ENCODE measurements around the gene DNAH2. TPM values are rescaled to one million over a fixed set of nuclear protein-coding genes. Genes with fewer than 3 reads are reported as not detected.

Gene DNAH2
- total RNA-seq (ENCODE audit: low replicate concordance), result under 0.01 TPM in 1 of 2 replicates, not detected in the other

DNA sequence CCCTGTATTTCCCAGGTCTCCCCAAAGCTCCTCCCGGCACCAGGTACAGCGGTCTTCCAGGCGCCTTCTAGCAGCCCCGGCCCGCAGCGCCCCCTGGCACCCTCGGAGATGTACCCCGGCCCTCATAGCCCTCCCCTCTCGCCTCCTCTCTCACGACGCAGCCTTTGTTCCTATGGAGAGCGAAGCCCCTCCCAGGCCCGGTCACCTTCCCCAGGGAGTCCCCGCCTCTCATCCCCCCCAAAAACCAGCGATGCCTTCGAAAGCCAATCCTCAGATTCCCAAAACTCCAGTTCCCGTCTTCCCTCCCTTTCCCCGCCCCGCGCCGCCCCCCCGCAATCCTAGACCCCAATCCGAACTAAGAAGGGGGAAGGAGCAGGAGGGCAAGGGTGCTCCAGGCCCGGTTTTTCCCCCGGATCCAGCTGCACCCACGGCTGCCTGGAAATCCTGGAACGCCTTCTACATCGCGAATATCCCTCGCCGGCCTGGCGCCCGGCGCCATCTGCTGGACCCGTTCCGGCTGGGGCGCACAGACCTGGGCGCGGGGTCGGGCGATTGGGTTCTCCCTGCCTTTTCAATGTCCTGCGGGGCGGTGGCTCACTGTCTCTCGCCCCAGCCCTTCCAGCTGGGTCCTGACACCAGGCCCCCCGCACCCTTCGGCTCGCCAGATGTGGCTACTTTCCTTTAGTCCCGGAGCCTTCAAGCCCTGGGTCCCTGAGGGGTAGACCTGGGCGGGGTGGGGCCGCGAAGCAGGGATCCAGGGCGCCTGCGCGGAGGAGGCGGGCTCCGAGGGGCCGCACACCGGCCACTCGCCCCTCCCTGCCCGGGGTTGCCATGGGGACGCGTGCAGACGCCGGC is at the start of gene DNAH2:
Gene DNAH2, plus strand, starts transcription at position 844 of the 855 bp plus-strand sequence. CDS start 1,991 bp downstream, outside the sequence.
- TF ChIP-seq, protein P1, sequence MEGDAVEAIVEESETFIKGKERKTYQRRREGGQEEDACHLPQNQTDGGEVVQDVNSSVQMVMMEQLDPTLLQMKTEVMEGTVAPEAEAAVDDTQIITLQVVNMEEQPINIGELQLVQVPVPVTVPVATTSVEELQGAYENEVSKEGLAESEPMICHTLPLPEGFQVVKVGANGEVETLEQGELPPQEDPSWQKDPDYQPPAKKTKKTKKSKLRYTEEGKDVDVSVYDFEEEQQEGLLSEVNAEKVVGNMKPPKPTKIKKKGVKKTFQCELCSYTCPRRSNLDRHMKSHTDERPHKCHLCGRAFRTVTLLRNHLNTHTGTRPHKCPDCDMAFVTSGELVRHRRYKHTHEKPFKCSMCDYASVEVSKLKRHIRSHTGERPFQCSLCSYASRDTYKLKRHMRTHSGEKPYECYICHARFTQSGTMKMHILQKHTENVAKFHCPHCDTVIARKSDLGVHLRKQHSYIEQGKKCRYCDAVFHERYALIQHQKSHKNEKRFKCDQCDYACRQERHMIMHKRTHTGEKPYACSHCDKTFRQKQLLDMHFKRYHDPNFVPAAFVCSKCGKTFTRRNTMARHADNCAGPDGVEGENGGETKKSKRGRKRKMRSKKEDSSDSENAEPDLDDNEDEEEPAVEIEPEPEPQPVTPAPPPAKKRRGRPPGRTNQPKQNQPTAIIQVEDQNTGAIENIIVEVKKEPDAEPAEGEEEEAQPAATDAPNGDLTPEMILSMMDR (IDR thresholded peaks at IDR 0.05; ENCODE audit: insufficient read depth, low read length), result peak; percentile 43
- H3K4me3 ChIP-seq (ENCODE audit: low read depth, low read length), result peak within 1 kb of the TSS; percentile 72
- DNase-seq (ENCODE audit: low read depth), result peak; percentile 91

- TF ChIP-seq, protein P1 (IDR thresholded peaks at IDR 0.05; ENCODE audit: insufficient read depth, low read length), result no peak
- DNase-seq (ENCODE audit: low read depth), result no peak
- H3K4me3 ChIP-seq (ENCODE audit: low read depth, low read length), result no peak overlapping the region
Observed at GRCh38 chr17:7668482-7668881, 49.1 kb upstream of the DNAH2 start.

DNA sequence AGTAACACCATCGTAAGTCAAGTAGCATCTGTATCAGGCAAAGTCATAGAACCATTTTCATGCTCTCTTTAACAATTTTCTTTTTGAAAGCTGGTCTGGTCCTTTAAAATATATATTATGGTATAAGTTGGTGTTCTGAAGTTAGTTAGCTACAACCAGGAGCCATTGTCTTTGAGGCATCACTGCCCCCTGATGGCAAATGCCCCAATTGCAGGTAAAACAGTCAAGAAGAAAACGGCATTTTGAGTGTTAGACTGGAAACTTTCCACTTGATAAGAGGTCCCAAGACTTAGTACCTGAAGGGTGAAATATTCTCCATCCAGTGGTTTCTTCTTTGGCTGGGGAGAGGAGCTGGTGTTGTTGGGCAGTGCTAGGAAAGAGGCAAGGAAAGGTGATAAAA is 44.3 kb upstream of the DNAH2 start:
- DNase-seq (ENCODE audit: low read depth), result no peak
- H3K4me3 ChIP-seq (ENCODE audit: low read depth, low read length), result no peak overlapping the region
- TF ChIP-seq, protein P1 (IDR thresholded peaks at IDR 0.05; ENCODE audit: insufficient read depth, low read length), result peak; percentile 36

DNA sequence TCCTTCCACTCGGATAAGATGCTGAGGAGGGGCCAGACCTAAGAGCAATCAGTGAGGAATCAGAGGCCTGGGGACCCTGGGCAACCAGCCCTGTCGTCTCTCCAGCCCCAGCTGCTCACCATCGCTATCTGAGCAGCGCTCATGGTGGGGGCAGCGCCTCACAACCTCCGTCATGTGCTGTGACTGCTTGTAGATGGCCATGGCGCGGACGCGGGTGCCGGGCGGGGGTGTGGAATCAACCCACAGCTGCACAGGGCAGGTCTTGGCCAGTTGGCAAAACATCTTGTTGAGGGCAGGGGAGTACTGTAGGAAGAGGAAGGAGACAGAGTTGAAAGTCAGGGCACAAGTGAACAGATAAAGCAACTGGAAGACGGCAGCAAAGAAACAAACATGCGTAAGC is 42.6 kb upstream of the DNAH2 start:
- TF ChIP-seq, protein P1 (IDR thresholded peaks at IDR 0.05; ENCODE audit: insufficient read depth, low read length), result no peak
- no peak overlapping the region for H3K4me3 ChIP-seq (ENCODE audit: low read depth, low read length)
- no peak for DNase-seq (ENCODE audit: low read depth)

DNA sequence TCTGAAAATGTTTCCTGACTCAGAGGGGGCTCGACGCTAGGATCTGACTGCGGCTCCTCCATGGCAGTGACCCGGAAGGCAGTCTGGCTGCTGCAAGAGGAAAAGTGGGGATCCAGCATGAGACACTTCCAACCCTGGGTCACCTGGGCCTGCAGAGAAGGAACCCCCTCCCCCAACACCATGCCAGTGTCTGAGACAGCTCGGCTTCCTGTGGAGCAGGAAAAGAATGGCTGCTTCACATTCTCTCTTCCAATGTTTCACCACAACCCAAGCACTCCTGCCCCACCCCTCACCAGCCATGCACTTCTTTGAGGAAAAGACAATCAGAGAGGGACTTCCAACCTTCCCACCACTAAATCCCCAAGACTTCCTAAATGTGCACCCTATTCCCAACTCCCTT is 41.0 kb upstream of the DNAH2 start:
- H3K4me3 ChIP-seq (ENCODE audit: low read depth, low read length), result no peak overlapping the region
- DNase-seq (ENCODE audit: low read depth), result no peak
- TF ChIP-seq, protein P1 (IDR thresholded peaks at IDR 0.05; ENCODE audit: insufficient read depth, low read length), result no peak

- no peak for DNase-seq (ENCODE audit: low read depth)
- TF ChIP-seq, protein P1 (IDR thresholded peaks at IDR 0.05; ENCODE audit: insufficient read depth, low read length), result no peak
- H3K4me3 ChIP-seq (ENCODE audit: low read depth, low read length), result no peak overlapping the region
Observed at GRCh38 chr17:7677388-7678067, 40.0 kb upstream of the DNAH2 start.

Measured in fibroblast of the aortic adventitia (primary cell).